Kidney epithelial cell (primary cell): Measurements from ENCODE around the gene DUSP14. TPM values are rescaled to one million over a fixed set of nuclear protein-coding genes. Genes with fewer than 3 reads are reported as not detected.

Experiments
- DNase-seq: peaks from one replicate; pipeline ENCODE4 v3.0.0-alpha.2; 2010; ENCODE audit warnings: low read depth
- H3K27me3 ChIP-seq: 2 replicates; pipeline ENCODE4 v1.6.0; 2011; ENCODE audit warnings: low read length; ENCODE audit not compliant: control insufficient read depth, insufficient read depth
- H3K36me3 ChIP-seq: 2 replicates; pipeline ENCODE4 v1.5.1; 2011; ENCODE audit warnings: low read length; ENCODE audit not compliant: control insufficient read depth, insufficient read depth
- H3K4me3 ChIP-seq: 2 replicates; pipeline ENCODE4 v1.5.1; 2011; ENCODE audit warnings: low read depth, mild to moderate bottlenecking, control low read depth, low read length
- CTCF ChIP-seq: IDR thresholded peaks from 2 replicates; pipeline ENCODE4 v1.5.1; 2011; ENCODE audit warnings: mild to moderate bottlenecking, moderate library complexity, low read length, control low read depth, inconsistent platforms; ENCODE audit not compliant: insufficient read depth, poor library complexity, severe bottlenecking
- total RNA-seq: library from RNA; depleted of rRNA; stranded (reverse); fragments of >200 nt; gene quantifications from 2 replicates; pipeline ENCODE4 v1.2.3, GENCODE V29; 2015

The DUSP14 gene
- total RNA-seq, 1 donor from 2014 or later, result 45.5 TPM

- Histone ChIP-seq H3K36me3 (peaks cover 4% of the 10 kb centered on the region), H3K27me3 (no peaks in the 10 kb centered on the region), H3K4me3 (no peak overlapping the region)
- TF ChIP-seq CTCF, result no peak
- no peak for DNase-seq
Observed at GRCh38 chr17:37513711-37514110, 24.0 kb downstream of the DUSP14 start.

- no peak overlapping the region for H3K4me3 ChIP-seq
- TF ChIP-seq CTCF, result no peak
- H3K27me3 ChIP-seq, result no peaks in the 10 kb centered on the region
- no peak for DNase-seq
- peaks cover 2% of the 10 kb centered on the region for H3K36me3 ChIP-seq
Observed at GRCh38 chr17:37516127-37516571, 26.5 kb downstream of the DUSP14 start.

- peaks cover 1% of the 10 kb centered on the region for H3K36me3 ChIP-seq
- no peak for TF ChIP-seq CTCF
- no peak overlapping the region for H3K4me3 ChIP-seq
- no peak for DNase-seq
- no peaks in the 10 kb centered on the region for H3K27me3 ChIP-seq
Observed at GRCh38 chr17:37517881-37518280, 28.2 kb downstream of the DUSP14 start.

- H3K27me3 ChIP-seq, result no peaks in the 10 kb centered on the region
- H3K36me3 ChIP-seq, result peaks cover 3% of the 10 kb centered on the region
- no peak overlapping the region for H3K4me3 ChIP-seq
- no peak for DNase-seq
- TF ChIP-seq CTCF, result no peak
Observed at GRCh38 chr17:37518826-37519225, 29.1 kb downstream of the DUSP14 start.

- Histone ChIP-seq H3K36me3 (peaks cover 3% of the 10 kb centered on the region), H3K27me3 (no peaks in the 10 kb centered on the region), H3K4me3 (no peak overlapping the region)
- TF ChIP-seq CTCF, result no peak
- DNase-seq, result no peak
Observed at GRCh38 chr17:37519251-37519985, 29.7 kb downstream of the DUSP14 start.

- no peak for TF ChIP-seq CTCF
Observed at GRCh38 chr17:37520174-37520573, 30.5 kb downstream of the DUSP14 start.

More at GRCh38 chr17:37520174-37520573, 30.5 kb downstream of the DUSP14 start:
- Histone ChIP-seq H3K4me3 (no peak overlapping the region), H3K36me3 (peaks cover 3% of the 10 kb centered on the region), H3K27me3 (no peaks in the 10 kb centered on the region)
- no peak for DNase-seq
